Spleen (tissue), 7 donors: ENCODE results near the gene KRTCAP3.

Experiments
- POLR2A ChIP-seq, 3 donors: fragments of 450-650 bp; IDR thresholded peaks; one replicate each; pipeline ENCODE4 v1.5.1; 2017; ENCODE audit warnings: antibody characterized with exemption in 3 of 3, mild to moderate bottlenecking in 1 of 3
- POLR2AphosphoS5 ChIP-seq, 3 donors: sonication (generic); formaldehyde crosslinking; IDR thresholded peaks; one replicate each; pipeline ENCODE4 v1.5.1; 2017; ENCODE audit warnings: antibody characterized with exemption in 3 of 3
- TF ChIP-seq, protein P1 (sequence below), 11 experiments: fragments of 200-600 bp in 7 of 11; fragments of 450-650 bp in 4 of 11; sonication (generic) in 4 of 11; IDR thresholded peaks in 8 of 11; conservative IDR thresholded peaks in 3 of 11; 1 replicate in 7 of 11; 2 replicates in 4 of 11; pipeline versions ENCODE4 v1.4.0 to v1.8.0; 2016 to 2021; ENCODE audit warnings: antibody characterized with exemption in 11 of 11, inconsistent platforms in 4 of 11, mild to moderate bottlenecking in 1 of 11
- donor health status: DM: no; HTN: no; CAD: no; lungs with moderate emphysema.
- donor health status: DM: no; HTN: no; CAD: no.
- donor health status: DM: no; HTN: no; CAD: no.

DNA sequence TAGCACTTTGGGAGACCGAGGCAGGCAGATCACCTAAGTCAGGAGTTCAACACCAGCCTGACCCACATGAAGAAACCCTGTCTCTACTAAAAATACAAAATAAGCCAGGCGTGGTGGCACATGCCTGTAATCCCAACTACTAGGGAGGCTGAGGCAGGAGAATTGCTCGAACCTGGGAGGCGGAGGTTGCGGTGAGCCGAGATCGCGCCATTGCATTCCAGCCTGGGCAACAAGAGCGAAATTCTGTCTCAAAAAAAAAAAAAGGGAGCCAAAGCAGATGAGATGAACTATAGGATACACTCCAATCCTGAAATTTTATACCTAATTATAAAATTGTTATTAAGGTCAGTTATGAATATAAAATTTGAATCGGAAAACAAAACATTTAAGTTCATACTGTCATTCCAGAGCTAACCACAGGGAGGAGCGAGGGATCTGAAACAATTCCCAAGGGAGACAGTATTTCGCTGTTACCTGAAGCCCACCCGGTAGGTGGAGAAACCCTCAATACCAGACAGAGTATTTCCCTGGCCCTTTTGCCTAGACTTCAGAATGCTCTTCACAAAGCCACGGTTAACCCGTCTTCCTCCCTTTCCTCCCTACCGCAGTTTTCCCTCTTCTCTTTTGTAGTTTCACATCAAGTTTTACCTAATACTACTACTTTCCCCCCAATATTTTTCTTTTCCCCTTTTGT lies 34.2 kb upstream of the KRTCAP3 start:
- TF ChIP-seq, protein P1, sequence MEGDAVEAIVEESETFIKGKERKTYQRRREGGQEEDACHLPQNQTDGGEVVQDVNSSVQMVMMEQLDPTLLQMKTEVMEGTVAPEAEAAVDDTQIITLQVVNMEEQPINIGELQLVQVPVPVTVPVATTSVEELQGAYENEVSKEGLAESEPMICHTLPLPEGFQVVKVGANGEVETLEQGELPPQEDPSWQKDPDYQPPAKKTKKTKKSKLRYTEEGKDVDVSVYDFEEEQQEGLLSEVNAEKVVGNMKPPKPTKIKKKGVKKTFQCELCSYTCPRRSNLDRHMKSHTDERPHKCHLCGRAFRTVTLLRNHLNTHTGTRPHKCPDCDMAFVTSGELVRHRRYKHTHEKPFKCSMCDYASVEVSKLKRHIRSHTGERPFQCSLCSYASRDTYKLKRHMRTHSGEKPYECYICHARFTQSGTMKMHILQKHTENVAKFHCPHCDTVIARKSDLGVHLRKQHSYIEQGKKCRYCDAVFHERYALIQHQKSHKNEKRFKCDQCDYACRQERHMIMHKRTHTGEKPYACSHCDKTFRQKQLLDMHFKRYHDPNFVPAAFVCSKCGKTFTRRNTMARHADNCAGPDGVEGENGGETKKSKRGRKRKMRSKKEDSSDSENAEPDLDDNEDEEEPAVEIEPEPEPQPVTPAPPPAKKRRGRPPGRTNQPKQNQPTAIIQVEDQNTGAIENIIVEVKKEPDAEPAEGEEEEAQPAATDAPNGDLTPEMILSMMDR (IDR thresholded peaks at IDR 0.05 in 8 of 11, conservative IDR thresholded peaks at IDR 0.05 in 3 of 11), result peak in 6 of 11 experiments; percentile 13 to 41 (median 36)
- TF ChIP-seq POLR2A (IDR thresholded peaks at IDR 0.05) (no peak), POLR2AphosphoS5 (IDR thresholded peaks at IDR 0.05) (no peak)
